Measurements from ENCODE around the gene UPF1.

DNA sequence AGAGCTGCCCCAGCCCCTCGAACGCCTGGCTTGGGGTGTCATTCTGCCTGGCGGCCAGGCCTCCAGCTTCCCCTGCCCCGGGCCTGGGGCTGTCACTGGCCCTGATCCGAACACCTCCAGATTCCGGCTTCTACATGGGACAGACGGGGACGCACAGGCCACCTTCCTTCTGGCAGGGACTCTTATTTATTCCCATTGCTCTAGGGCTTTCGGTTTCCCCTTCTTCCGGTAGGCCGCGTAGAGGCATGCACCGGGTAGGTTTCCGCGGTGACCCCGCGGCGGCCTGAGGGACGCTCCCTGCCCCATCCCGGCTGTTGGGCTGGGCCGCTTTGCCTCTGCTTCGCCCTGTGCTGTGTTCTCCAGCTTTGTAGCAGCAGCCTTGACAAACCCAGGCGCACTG, 36.0 kb downstream of the UPF1 start:
- TF ChIP-seq CTCF (IDR thresholded peaks at IDR 0.05; ENCODE audit: insufficient read depth, low read length) (no peak), POLR2AphosphoS5 (IDR thresholded peaks at IDR 0.05; ENCODE audit: low read depth) (no peak), SPI1 (IDR thresholded peaks at IDR 0.05; ENCODE audit: borderline replicate concordance, low read depth) (no peak), REST (IDR thresholded peaks at IDR 0.05; ENCODE audit: insufficient replicate concordance, low read depth) (no peak)

All from HL-60 (cell line).